Mucosa of rectum (tissue), 2 donors: ENCODE data around the gene SPATA17.

Experiments used
- H3K27ac ChIP-seq, 2 donors: one replicate each; pipeline ENCODE4 v1.7.0; 2013; ENCODE audit warnings: inconsistent platforms in 2 of 2, low read depth in 2 of 2, low read length in 2 of 2
- H3K27me3 ChIP-seq, 2 donors: one replicate each; pipeline ENCODE4 v1.7.0; 2013; ENCODE audit warnings: low read length in 2 of 2; ENCODE audit not compliant: control insufficient read depth in 2 of 2, insufficient read depth in 2 of 2
- H3K36me3 ChIP-seq, 2 donors: one replicate each; pipeline ENCODE4 v1.7.0; 2013; ENCODE audit warnings: low read length in 2 of 2; ENCODE audit not compliant: control insufficient read depth in 2 of 2, insufficient read depth in 2 of 2
- H3K4me1 ChIP-seq, 2 donors: one replicate each; pipeline ENCODE4 v1.7.0; 2013; ENCODE audit warnings: low read length in 2 of 2, mild to moderate bottlenecking in 1 of 2; ENCODE audit not compliant: control insufficient read depth in 2 of 2, insufficient read depth in 2 of 2
- H3K4me3 ChIP-seq, 2 donors: one replicate each; pipeline ENCODE4 v1.7.0; 2013; ENCODE audit warnings: low read length in 2 of 2
- H3K9ac ChIP-seq, 2 donors: one replicate each; pipeline ENCODE4 v1.7.0; 2013; ENCODE audit warnings: low read length in 2 of 2, low read depth in 1 of 2, mild to moderate bottlenecking in 1 of 2
- H3K9me3 ChIP-seq, 2 donors: one replicate each; pipeline ENCODE4 v1.7.0; 2013; ENCODE audit warnings: low read length in 2 of 2; ENCODE audit not compliant: control insufficient read depth in 2 of 2
- donor health status: healthy.
- donor health status: Normal muscosa, but diverticular disease.

The SPATA17 gene

GRCh38 chr1:217620814-217621213 lies 10.3 kb upstream of the SPATA17 start:
- H3K4me3 ChIP-seq: no peak overlapping the region
- H3K9me3 ChIP-seq: no peaks in the 10 kb centered on the region
- peaks cover 5 to 6% of the 10 kb centered on the region in 2 donors for H3K36me3 ChIP-seq
- no peaks in the 10 kb centered on the region for H3K27me3 ChIP-seq
- no peak overlapping the region for H3K9ac ChIP-seq
- H3K4me1 ChIP-seq: no peaks in the 10 kb centered on the region
- H3K27ac ChIP-seq: no peak overlapping the region

GRCh38 chr1:217622042-217622441 lies 9.1 kb upstream of the SPATA17 start:
- Histone ChIP-seq H3K9ac (no peak overlapping the region), H3K27me3 (no peaks in the 10 kb centered on the region), H3K4me3 (no peak overlapping the region), H3K4me1 (no peaks in the 10 kb centered on the region), H3K36me3 (peaks cover 5 to 6% of the 10 kb centered on the region in 2 donors), H3K27ac (no peak overlapping the region), H3K9me3 (no peaks in the 10 kb centered on the region)

- no peaks in the 10 kb centered on the region for H3K9me3 ChIP-seq
- no peak overlapping the region for H3K4me3 ChIP-seq
- H3K27me3 ChIP-seq: no peaks in the 10 kb centered on the region
- H3K4me1 ChIP-seq: peaks cover 7 to 21% of the 10 kb centered on the region in 2 donors
- no peak overlapping the region for H3K27ac ChIP-seq
- no peaks in the 10 kb centered on the region for H3K36me3 ChIP-seq
- H3K9ac ChIP-seq: no peak overlapping the region
These were observed 4.8 kb upstream of the SPATA17 start for GRCh38 chr1:217626321-217626720.

GRCh38 chr1:217627431-217627830 lies 3.7 kb upstream of the SPATA17 start:
- H3K27ac ChIP-seq: no peak overlapping the region
- no peaks in the 10 kb centered on the region for H3K9me3 ChIP-seq
- no peaks in the 10 kb centered on the region for H3K36me3 ChIP-seq
- no peaks in the 10 kb centered on the region for H3K27me3 ChIP-seq
- H3K4me1 ChIP-seq: peaks cover 7 to 22% of the 10 kb centered on the region in 2 donors
- H3K9ac ChIP-seq: no peak overlapping the region
- no peak overlapping the region for H3K4me3 ChIP-seq

- no peak overlapping the region for H3K27ac ChIP-seq
- H3K9ac ChIP-seq: no peak overlapping the region
- no peaks in the 10 kb centered on the region for H3K9me3 ChIP-seq
- H3K36me3 ChIP-seq: no peaks in the 10 kb centered on the region
- no peaks in the 10 kb centered on the region for H3K4me1 ChIP-seq
- H3K27me3 ChIP-seq: no peaks in the 10 kb centered on the region
- H3K4me3 ChIP-seq: no peak overlapping the region
These were observed 11.3 kb downstream of the SPATA17 start for GRCh38 chr1:217642455-217642854.

- Histone ChIP-seq H3K4me1 (no peaks in the 10 kb centered on the region), H3K27ac (no peak overlapping the region), H3K27me3 (no peaks in the 10 kb centered on the region), H3K36me3 (no peaks in the 10 kb centered on the region), H3K9ac (no peak overlapping the region), H3K4me3 (no peak overlapping the region), H3K9me3 (no peaks in the 10 kb centered on the region)
These were observed 16.6 kb downstream of the SPATA17 start for GRCh38 chr1:217647791-217648190.

GRCh38 chr1:217650674-217651073 lies 19.5 kb downstream of the SPATA17 start:
- no peaks in the 10 kb centered on the region for H3K36me3 ChIP-seq
- no peaks in the 10 kb centered on the region for H3K27me3 ChIP-seq
- H3K4me1 ChIP-seq: no peaks in the 10 kb centered on the region
- H3K4me3 ChIP-seq: no peak overlapping the region
- H3K9ac ChIP-seq: no peak overlapping the region
- H3K27ac ChIP-seq: no peak overlapping the region
- no peaks in the 10 kb centered on the region for H3K9me3 ChIP-seq

- H3K4me3 ChIP-seq: no peak overlapping the region
- no peak overlapping the region for H3K27ac ChIP-seq
- H3K9ac ChIP-seq: no peak overlapping the region
- no peaks in the 10 kb centered on the region for H3K4me1 ChIP-seq
- H3K36me3 ChIP-seq: no peaks in the 10 kb centered on the region
- H3K27me3 ChIP-seq: no peaks in the 10 kb centered on the region
- H3K9me3 ChIP-seq: no peaks in the 10 kb centered on the region
These were observed 29.4 kb downstream of the SPATA17 start for GRCh38 chr1:217660353-217661062.

- H3K27me3 ChIP-seq: no peaks in the 10 kb centered on the region
- H3K9me3 ChIP-seq: no peaks in the 10 kb centered on the region
- no peak overlapping the region for H3K9ac ChIP-seq
- no peak overlapping the region for H3K4me3 ChIP-seq
- no peak overlapping the region for H3K27ac ChIP-seq
- no peaks in the 10 kb centered on the region for H3K36me3 ChIP-seq
- H3K4me1 ChIP-seq: no peaks in the 10 kb centered on the region
These were observed 30.3 kb downstream of the SPATA17 start for GRCh38 chr1:217661407-217661806.

GRCh38 chr1:217668351-217668940 lies 37.3 kb downstream of the SPATA17 start:
- no peaks in the 10 kb centered on the region for H3K4me1 ChIP-seq
- no peak overlapping the region for H3K27ac ChIP-seq
- no peaks in the 10 kb centered on the region for H3K27me3 ChIP-seq
- H3K4me3 ChIP-seq: no peak overlapping the region
- no peaks in the 10 kb centered on the region for H3K36me3 ChIP-seq
- no peaks in the 10 kb centered on the region for H3K9me3 ChIP-seq
- no peak overlapping the region for H3K9ac ChIP-seq
